GM19023 (cell line): ENCODE measurements around the gene PLCB1.
"Not testable (repeated sequence)": the region's sequence is repeated elsewhere in the genome, so short reads cannot be mapped to it uniquely, and the experiment has no call there.

Experiments used
- ATAC-seq: cut with Tn5 transposase; IDR thresholded peaks from one replicate; pipeline ENCODE4 v1.9.1; 2021; ENCODE audit warnings: mild to moderate bottlenecking, moderate library complexity; ENCODE audit not compliant: unreplicated experiment

Gene PLCB1

DNA sequence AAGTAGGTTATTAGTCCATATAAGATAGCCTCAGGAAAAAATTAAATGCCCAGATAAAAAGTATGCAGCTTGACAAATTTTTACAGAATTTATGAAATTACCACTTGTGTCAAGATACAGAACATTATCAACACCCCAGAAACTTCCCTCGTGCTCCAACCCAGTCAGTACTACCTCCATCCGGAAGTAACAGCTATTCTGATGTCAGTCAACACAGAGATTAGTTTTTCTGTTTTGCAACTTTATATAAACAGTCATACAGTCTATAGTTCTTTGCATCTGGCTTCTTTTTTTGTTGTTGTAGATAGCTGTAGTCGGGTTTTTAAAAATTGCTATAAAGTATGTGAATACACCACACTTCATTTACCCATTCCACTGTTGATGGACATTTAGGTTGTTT is 721.1 kb downstream of the PLCB1 start:
- not testable (repeated sequence) for ATAC-seq

DNA sequence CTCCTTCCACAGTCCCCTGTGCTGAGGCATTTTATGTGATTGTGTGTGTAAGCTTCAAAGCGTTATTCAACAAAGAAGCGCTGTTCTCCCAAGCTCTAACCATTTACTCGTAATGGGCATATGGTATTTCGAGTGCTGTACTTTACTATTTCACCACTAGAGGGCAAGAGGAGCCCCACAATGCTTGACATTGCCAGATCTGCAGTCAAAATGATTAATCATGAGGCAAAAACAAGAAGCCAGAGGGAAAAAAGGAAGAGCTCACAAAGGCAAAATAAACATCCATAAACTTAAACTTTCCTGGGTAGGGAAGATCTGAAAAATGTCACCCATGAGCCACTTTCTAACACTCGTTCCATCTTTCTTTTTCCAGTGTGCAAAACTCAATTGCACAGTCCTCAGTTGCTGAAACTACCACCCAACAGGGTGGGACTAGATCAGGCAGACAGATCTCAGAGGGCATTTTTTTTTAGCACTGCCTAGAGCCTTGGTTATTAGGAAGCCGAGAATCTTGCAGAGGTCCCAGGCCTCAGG is 721.8 kb downstream of the PLCB1 start:
- peak; percentile 78 for ATAC-seq

DNA sequence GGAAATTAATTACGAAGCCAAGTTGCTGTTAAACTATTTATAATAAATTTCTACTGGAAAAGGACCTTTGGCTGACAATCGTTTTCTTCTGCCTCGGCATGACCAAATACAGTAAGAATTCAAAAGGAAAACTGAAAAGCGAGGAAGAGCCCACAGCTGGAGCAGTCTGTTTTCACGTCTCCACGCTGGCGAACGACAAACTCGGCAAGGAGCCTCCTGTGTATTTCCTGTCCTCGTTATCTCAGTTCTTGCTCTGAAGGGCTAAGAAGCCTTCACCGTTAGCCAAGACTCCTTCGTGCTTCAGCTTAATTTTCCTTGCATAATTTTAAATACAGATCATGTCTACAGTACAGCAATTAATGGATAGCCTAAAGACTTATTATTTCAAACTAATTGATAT is 722.5 kb downstream of the PLCB1 start:
- ATAC-seq, result no peak

DNA sequence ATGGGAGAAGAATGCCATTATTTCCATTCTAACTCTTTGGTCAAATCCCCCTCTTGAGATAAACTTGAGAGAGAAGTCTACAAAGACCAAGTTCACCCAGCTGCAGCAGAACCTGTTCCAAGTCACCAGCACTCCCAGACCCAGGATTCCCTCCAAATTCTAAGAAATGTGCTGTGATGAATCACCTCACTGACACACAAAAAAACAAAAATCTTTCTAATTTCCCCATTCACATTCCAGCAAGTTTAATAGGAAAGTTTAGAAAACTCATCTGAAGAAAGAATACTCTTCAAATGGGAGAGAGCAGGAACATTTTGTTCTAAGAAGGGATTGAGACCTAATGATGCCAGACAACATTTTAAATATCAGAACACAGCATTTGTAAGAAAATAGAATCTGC is 723.2 kb downstream of the PLCB1 start:
- ATAC-seq, result no peak

DNA sequence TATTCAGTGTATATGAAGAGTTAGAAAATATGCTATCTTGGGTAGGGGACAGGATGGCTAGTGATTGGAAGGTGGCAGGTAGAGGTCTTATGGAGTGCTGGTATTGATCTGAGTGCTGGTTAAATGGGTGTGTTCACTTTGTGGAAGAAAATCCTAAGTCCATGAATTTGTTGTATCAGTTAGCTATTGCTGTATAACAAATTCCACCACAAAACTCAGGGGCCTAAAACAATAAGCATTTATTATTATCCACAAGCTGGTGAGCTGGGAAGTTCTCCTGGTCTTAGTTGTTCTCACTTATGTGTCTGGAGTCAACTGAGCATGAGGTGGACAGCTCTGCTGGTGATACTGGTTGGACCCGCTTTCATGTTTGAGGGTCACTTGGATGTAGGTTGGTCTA is 724.6 kb downstream of the PLCB1 start:
- ATAC-seq, result no peak

DNA sequence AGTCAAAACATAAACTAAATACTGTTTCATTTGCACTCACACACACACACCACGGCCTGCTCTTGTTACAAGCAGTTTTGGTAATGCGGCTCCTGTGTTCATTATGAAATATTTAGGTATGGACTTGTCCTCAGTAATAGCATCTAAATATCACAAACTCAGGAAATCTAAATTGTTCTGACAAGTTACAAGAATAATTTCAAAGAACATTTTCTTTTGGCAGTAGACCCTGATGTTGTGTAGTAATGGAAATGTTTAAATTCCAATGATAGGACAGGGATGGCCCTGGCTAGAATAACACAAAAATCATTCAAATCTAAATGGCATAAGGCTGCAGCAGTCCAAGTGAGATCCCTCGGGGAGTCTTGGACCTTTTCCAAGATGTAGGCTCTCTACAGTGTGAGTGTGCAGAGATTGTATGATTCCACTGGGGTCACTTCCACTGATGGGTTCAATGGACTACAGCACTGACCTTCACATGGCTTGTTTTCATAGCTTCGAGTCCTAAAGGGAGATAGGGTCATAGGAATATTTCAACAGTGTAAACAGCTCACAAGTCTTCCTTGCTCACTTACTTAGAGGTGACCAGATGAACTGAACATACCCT is 726.2 kb downstream of the PLCB1 start:
- ATAC-seq, result no peak

DNA sequence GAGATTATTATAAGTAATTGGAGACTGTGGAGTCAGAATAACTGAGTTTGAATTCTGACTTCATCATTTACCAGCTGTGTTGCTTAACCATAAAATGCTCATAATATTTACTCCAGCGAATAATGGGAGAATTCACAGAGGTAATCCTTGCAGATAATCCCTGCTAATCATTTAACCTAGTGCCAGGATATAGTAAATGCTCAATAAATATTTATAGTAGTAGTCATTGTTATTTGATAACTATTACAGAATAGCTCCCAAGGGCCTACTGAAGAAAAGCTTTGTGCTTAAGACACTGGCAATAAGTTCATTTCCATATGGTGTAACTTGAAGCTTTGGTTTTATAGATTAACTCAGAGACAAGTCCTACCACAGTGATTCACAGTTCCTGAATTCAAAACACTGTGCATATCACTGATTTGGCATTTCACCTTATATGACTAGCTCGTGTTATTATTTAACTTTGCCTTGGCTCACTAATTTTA is 728.0 kb downstream of the PLCB1 start:
- no peak for ATAC-seq

DNA sequence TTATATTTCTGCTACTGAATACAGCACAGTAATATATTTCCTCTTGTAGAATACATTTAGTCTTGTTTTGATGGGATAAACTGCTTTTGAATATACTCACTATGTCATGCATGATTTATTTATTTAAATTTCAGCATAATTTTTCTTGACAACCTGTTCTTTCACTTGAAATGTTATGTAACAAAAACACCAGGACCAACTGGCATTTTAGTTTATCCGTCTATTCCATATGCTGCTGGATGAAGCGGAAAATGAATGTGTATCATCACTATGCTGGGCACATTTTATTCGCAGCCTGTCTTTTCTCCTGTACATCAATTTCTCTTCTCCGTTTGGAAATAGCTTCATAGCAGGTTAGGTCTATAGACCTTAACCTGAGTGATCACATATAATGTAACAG is 730.0 kb downstream of the PLCB1 start:
- ATAC-seq, result no peak

DNA sequence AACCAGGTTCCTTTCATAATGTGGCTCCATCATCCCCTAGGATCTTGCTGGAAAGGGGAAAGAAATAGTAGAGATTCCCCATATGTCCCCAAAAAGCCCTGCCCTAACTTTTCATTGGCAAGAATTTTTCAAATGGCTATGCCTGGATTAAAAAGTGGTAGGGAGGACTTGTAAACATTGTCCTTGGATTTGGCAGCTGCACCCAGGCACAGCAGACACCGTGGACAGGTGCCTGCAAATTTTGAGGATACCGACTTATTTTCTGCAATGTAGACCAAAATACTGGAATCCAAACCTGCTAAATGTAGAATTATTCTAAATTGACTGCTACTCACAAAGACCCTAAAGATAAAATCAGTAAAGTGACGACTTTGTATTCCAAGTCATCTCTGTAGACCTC is 733.6 kb downstream of the PLCB1 start:
- ATAC-seq, result no peak

DNA sequence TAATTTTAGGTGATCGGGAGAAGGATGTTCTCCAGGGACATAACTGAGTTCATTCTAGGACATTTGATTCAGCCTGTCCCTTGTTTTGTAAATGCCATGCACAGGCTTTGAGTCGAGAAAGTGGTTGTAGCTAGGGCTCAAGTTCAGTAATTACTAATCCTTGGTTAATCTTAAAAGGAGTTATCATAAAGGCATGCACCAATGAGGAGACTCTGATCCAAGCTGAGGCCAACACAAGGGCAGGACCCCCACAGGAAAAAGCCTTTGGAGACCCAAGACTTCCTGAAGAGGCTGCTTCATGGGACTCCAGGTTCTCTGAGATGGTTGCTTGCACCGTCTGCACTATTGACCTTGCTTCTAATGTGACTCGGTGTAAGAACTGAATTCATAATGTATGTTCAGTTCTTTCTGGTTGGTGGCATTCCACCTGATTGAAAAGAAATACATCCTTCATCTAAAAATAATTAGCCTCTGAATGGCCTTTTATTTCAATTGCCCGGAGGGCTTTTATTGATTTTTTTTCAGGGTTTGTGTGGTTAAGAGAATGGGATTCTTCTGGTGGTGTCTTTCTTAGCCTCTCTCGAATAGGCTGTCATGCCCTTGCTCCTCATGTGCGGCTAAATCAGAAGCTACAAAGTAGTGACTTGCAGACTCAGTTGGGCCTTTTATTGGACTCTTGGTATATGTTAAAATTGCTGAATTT is 735.1 kb downstream of the PLCB1 start:
- ATAC-seq, result no peak

DNA sequence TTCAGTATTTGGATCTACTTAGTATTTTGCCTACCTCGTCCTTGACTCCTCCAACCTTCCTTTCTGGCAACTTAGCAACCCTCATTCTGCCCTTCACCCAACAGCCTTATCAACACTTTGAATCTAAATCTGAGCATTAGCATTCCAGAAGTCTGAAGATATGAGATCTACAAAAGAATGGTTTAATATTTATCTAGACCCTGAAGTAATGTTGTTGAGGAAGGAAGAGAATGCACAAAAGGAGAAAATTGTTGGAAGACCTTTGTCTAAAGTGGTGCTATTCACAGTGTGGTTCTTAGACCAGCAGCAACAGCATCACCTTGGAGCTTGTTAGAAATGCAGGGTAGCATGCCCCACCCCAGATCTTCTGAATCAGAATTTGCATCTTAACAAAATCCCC is 738.6 kb downstream of the PLCB1 start:
- no peak for ATAC-seq

DNA sequence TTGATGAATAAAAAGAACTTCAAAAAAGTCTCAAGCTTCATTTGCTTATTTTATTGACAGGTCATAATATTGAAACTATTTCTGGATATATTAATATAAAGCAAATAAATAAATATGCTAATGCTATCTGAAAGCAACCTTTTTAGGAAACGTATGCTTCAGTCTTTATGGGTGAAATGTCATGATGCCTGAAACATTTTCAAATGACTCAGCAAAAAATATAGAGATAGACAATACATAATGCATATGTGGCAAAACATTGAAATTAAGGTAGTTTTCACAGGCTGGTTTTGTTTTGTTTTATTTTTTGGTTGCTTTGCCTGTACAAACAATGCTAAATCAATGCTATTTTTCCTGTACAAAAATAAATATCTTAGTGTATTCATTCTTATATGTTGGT is 742.4 kb downstream of the PLCB1 start:
- no peak for ATAC-seq

DNA sequence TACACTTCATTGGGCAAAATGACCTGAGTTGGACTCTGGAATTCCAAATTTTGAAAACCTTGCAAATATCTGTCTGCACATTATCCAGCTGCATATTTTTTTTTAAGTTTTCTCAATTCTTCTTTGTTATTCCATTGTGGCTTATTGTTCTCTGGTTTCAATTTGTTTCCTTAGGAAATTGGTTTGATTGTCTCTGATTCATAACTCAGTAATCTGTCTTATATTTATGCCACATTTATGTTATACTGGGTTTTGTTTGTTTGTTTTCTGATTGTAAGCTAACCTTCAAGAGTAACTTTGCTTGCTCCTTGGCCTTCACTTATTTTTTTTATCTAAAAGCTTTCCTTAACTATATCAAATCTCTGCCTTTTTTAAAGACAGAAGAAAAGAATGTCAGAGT is 743.5 kb downstream of the PLCB1 start:
- ATAC-seq, result no peak

DNA sequence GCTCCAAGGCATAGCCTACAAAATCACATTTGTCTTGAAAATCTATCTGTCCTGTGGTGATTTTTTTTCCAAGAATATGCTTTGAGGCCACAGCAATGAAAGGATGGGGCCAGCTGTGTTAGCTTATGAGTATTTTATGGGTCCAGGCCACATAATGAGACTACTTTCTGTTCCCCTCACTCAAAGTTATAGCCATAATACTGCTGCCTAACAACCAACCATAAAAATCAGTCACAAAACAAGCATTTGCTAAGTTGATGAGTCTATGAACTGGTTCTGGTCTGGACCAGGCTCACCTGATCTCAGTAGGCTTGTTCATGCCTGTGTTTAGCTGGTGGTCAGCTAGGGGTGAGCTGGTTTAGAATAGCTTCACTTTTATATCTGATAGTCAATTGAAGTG is 744.3 kb downstream of the PLCB1 start:
- no peak for ATAC-seq

DNA sequence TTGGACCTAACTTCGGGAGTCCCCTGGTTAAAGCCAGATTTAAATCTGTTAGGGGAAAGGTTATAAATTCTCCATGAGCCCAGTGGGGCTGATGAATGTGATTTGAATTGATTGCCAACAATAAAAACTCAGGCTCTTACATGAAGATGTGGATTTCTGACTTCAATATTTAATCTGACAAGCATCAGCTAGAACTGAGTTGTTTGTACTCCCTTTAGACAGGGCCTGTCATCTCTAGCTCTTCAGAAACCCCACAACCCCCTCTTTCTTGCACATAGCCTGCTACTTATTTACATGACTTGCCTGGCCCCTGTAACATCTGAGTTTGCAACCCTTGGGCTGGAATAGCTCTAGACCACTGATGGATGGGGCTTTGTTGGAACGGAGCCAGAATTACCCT is 745.2 kb downstream of the PLCB1 start:
- ATAC-seq, result no peak

DNA sequence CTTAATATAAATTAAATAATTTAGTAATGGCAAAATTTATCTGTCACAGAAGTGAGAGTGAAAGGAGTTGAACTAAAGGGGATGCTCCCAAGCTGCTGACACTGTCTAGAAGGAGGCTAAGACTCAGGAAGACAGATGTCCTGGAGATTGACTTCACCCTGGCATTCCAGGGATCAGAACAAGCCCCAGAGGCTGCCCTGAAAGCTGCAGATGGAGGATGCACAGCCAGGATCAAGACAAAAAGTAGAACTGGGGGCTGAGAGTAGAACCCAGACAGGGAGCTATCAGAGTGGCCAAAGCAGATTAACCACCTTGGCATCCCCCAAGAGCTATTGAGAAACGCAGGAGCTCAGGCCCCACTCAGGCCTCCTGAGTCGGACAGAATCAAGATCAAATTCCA is 747.6 kb downstream of the PLCB1 start:
- no peak for ATAC-seq

DNA sequence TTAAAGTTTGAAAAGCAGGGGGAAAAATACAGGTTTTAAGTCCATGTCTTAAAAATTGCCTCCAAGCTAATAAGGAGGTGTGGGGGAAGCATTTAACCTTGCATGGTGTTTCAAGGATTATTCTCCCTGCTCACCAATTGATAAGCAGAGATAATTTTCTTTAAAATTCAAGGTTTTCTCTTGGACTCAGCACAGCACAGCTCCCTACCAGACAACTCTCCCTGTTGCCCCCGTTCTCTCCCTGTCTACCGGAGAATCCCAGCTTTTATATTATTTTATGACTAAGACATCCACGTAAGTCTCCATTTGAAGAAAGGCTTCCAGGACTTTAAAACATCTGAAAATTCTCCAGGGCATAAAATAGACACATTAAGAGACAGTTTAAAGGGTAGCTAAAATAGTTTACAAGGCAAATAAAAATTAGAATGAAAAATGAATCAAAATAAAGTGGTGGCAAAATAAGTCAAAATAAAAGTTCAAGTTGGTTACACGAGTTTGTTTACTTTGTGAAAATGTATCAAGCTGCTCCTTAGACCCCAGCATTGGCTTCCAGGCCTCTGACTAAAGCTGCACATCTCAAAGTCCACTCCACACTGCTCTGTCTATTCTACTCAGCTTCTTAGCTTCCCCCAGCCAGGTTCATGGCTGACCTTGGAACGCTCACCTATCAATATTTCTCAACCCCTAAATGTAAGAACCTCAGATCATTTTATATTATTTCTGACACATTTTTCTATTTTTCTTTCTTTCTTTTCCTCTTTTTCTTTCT is 748.2 kb downstream of the PLCB1 start:
- no peak for ATAC-seq

DNA sequence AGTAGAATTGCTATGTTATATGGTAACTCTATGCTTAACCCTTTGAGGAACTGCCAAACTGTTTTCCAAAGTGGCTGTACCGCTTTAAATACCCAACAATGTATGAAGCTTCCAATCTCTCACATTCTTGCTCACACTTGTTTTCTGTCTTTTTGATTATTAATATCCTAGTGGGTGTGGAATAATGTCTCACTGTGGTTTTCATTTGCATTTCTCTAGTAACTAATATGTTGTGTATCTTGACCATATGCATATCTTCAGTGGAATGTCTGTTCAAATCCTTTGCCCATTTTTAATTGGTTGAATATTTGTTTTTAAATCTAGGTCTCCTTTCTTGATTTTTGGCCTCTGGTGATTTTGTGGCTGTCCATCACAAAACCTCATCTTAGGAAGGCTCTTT is 759.0 kb downstream of the PLCB1 start:
- ATAC-seq, result no peak

DNA sequence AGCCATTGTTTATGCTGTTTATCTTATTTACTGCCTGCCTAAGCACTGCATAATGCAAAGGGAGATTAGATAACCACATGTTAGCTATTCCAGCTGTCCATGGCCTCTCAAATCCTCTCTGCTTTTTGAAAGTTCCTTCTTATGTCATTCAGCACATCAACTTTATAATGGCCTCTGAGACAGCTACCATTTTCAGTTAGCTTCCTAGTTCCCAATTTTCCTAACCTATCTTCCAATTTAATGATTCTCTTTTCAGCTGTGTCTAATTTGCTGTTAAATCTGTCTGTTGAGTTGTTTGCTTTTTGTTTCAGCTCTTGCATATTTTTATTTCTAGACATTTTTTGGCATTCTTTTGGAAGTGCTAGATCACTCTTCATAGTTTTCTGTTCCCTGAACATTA is 763.4 kb downstream of the PLCB1 start:
- ATAC-seq, result no peak

DNA sequence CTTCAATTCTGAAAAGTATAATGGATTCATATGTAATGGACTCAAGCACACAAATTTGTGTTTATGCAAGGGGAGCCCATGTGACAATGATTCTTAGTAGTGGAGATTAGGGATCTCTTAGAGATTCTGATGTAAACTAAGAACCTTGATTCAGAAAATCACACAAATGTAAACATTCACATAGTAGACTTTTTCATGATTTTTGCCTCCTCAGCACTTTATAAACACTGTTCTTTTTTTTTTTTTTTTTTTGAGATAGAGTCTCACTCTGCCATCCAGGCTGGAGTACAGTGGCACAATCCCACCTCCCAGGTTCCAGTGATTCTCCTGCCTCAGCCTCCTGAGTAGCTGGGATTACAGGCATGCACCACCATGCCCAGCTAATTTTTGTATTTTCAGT is 766.8 kb downstream of the PLCB1 start:
- no peak for ATAC-seq

DNA sequence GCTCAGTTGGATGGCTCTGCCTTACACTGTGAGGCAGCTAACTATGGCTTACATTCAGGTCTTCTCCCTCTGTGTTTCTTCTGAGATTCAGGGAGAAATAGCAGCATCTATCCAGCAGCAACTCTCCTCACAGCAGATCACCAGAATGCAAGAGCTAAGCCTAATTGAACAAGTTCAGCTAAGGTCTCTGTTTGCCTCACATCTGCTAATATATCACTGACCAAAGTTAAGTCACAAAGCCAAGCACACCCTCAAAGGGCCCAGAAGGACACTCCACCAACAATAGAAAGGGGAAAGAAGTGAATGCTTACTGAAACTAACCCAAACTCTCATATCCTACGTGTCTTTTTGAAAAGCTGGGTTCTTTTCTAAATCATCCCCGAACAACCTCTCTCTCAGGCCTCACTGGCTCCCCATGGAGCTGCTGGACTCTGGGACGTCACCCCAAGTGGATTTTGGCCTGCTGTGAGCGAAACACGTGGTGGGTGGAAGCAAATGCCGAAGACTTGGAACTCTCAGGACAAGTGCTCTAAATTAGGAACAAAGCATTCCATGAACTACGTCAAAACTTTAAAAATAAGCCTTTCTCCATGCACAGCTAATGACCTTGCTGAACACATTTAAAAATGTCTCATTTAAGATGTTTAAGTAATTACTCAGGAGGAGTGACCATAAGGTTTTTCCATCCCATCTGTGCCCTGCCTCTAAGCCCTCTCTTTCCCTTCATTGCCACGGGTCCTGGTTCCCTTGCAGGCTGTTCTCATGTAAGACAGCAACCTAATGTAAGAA is 769.4 kb downstream of the PLCB1 start:
- no peak for ATAC-seq
